DMS 273 treated with DMSO at 0.1 percent for 48 hours (cell line): ENCODE data around the gene SLC6A19.

Experiments used
- DNase-seq: peaks from one replicate; lab custom pipeline; 2025; lab: John Stamatoyannopoulos, UW

Gene SLC6A19

GRCh38 chr5:1195916-1196315 is 5.5 kb upstream of the SLC6A19 start:
- no peak for DNase-seq

- no peak for DNase-seq
Measured at GRCh38 chr5:1196562-1196961, 4.8 kb upstream of the SLC6A19 start.

- no peak for DNase-seq
Measured at GRCh38 chr5:1197876-1198666, 3.3 kb upstream of the SLC6A19 start.

GRCh38 chr5:1199340-1199648 is 2.1 kb upstream of the SLC6A19 start:
- DNase-seq, result no peak

- no peak for DNase-seq
Measured at GRCh38 chr5:1199649-1200494, 1.5 kb upstream of the SLC6A19 start.

GRCh38 chr5:1200495-1201326 is 684 bp upstream of the SLC6A19 start:
- no peak for DNase-seq

- no peak for DNase-seq
Measured at GRCh38 chr5:1202026-1202797, 817 bp downstream of the SLC6A19 start.

- no peak for DNase-seq
Measured at GRCh38 chr5:1202798-1203185, 1.4 kb downstream of the SLC6A19 start.

- DNase-seq, result no peak
Measured at GRCh38 chr5:1203311-1203967, 2.0 kb downstream of the SLC6A19 start.

GRCh38 chr5:1203968-1204692 is 2.7 kb downstream of the SLC6A19 start:
- no peak for DNase-seq

- peak; percentile 37 for DNase-seq
Measured at GRCh38 chr5:1204693-1205242, 3.4 kb downstream of the SLC6A19 start.

- no peak for DNase-seq
Measured at GRCh38 chr5:1205255-1206180, 4.1 kb downstream of the SLC6A19 start.

GRCh38 chr5:1206521-1207412 is 5.4 kb downstream of the SLC6A19 start:
- no peak for DNase-seq

- DNase-seq, result no peak
Measured at GRCh38 chr5:1207555-1207954, 6.2 kb downstream of the SLC6A19 start.

GRCh38 chr5:1208221-1208742 is 6.9 kb downstream of the SLC6A19 start:
- no peak for DNase-seq

GRCh38 chr5:1208743-1209488 is 7.5 kb downstream of the SLC6A19 start:
- DNase-seq, result no peak

GRCh38 chr5:1209489-1209852 is 8.1 kb downstream of the SLC6A19 start:
- no peak for DNase-seq
